Left hindlimb (tissue), 1 donor: ENCODE results near the gene DTNB.
"Not testable (repeated sequence)": the region's sequence is repeated elsewhere in the genome, so short reads cannot be mapped to it uniquely, and the experiment has no call there.

ENCODE experiments used
- DNase-seq: peaks from one replicate; pipeline ENCODE4 v3.0.0-alpha.2; 2018

DTNB gene

GRCh38 chr2:25446122-25446521, 227.3 kb downstream of the DTNB start:
- no peak for DNase-seq

GRCh38 chr2:25445464-25445863, 227.9 kb downstream of the DTNB start:
- no peak for DNase-seq

- no peak for DNase-seq
Measured at GRCh38 chr2:25444608-25445270, 228.6 kb downstream of the DTNB start.

GRCh38 chr2:25443766-25444165, 229.6 kb downstream of the DTNB start:
- no peak for DNase-seq

GRCh38 chr2:25441353-25441752, 232.0 kb downstream of the DTNB start:
- DNase-seq: no peak

GRCh38 chr2:25438793-25439192, 234.6 kb downstream of the DTNB start:
- DNase-seq: no peak

- no peak for DNase-seq
Measured at GRCh38 chr2:25437881-25438662, 235.3 kb downstream of the DTNB start.

- no peak for DNase-seq
Measured at GRCh38 chr2:25435421-25435820, 238.0 kb downstream of the DTNB start.

- no peak for DNase-seq
Measured at GRCh38 chr2:25431604-25432003, 241.8 kb downstream of the DTNB start.

- DNase-seq: no peak
Measured at GRCh38 chr2:25430556-25430955, 242.8 kb downstream of the DTNB start.

- no peak for DNase-seq
Measured at GRCh38 chr2:25426326-25426725, 247.1 kb downstream of the DTNB start.

- DNase-seq: no peak
Measured at GRCh38 chr2:25424426-25425028, 248.8 kb downstream of the DTNB start.

- DNase-seq: no peak
Measured at GRCh38 chr2:25421820-25422411, 251.5 kb downstream of the DTNB start.

- DNase-seq: no peak
Measured at GRCh38 chr2:25421289-25421688, 252.1 kb downstream of the DTNB start.

- no peak for DNase-seq
Measured at GRCh38 chr2:25420820-25421237, 252.5 kb downstream of the DTNB start.

GRCh38 chr2:25419678-25420242, 253.6 kb downstream of the DTNB start:
- DNase-seq: no peak

GRCh38 chr2:25418944-25419677, 254.3 kb downstream of the DTNB start:
- DNase-seq: no peak

GRCh38 chr2:25417715-25418369, 255.5 kb downstream of the DTNB start:
- DNase-seq: no peak

GRCh38 chr2:25416674-25417073, 256.7 kb downstream of the DTNB start:
- no peak for DNase-seq

GRCh38 chr2:25414781-25415180, 258.6 kb downstream of the DTNB start:
- no peak for DNase-seq

GRCh38 chr2:25413409-25413808, 260.0 kb downstream of the DTNB start:
- not testable (repeated sequence) for DNase-seq

GRCh38 chr2:25411753-25412152, 261.6 kb downstream of the DTNB start:
- DNase-seq: no peak
